22Rv1 (cell line): ENCODE measurements around the gene FLNB.

ENCODE experiments used
- H3K27ac ChIP-seq: fragments of 450-650 bp; 2 replicates; pipeline ENCODE4 v1.5.1; 2017
- ZFX ChIP-seq: fragments of 450-650 bp; IDR thresholded peaks from 2 replicates; pipeline ENCODE4 v1.6.1; 2017; ENCODE audit warnings: antibody characterized with exemption, borderline replicate concordance
- TF ChIP-seq, protein P1 (sequence below): fragments of 450-650 bp; IDR thresholded peaks from 2 replicates; pipeline ENCODE4 v1.5.1; 2017; ENCODE audit warnings: mild to moderate bottlenecking

The FLNB gene

DNA sequence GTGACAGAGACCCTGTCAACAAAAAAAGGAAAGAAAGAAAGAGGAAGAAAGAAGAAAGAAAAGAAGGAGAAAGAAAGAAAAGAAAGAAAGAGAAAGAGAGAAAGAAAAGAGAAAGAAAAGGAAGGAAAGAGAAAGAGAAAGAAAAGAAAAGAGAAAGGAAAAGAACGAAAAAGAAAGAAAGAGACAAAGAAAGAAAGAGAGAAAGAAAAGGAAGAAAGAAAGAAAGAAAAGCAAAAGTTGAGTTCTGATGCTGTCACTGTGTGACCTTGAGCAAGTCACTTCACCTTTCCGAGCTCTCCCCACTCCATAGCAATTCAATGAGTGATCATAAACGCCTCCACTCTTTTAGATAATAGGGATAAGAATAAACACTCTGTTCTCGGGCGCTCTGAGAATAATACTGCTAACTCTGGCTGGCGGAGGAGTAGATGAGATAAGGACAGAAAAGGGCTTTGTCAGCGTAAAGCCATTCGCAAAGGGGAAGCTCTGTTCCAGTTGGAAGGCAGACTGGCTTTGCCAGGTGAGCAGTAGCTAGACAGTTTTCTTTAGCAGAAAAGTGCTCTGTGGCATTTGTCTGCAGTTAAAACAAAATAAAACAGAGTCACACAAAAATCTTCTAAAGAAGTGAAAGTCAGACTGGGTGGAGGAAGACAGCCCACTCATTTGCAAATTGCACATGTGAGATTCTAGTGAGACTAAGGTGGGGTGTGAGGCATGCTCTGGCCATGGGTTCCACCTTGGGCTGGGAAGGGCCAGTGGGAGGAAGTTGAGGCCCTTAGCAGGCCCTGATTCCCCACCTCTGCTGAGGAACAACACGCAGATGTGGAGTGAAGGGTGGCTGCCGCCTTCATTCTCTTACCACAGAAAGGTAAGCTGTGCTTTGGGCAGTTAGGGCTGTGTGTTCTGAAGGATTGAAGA is 9.6 kb upstream of the FLNB start:
- no peak for TF ChIP-seq ZFX
- TF ChIP-seq, protein P1, sequence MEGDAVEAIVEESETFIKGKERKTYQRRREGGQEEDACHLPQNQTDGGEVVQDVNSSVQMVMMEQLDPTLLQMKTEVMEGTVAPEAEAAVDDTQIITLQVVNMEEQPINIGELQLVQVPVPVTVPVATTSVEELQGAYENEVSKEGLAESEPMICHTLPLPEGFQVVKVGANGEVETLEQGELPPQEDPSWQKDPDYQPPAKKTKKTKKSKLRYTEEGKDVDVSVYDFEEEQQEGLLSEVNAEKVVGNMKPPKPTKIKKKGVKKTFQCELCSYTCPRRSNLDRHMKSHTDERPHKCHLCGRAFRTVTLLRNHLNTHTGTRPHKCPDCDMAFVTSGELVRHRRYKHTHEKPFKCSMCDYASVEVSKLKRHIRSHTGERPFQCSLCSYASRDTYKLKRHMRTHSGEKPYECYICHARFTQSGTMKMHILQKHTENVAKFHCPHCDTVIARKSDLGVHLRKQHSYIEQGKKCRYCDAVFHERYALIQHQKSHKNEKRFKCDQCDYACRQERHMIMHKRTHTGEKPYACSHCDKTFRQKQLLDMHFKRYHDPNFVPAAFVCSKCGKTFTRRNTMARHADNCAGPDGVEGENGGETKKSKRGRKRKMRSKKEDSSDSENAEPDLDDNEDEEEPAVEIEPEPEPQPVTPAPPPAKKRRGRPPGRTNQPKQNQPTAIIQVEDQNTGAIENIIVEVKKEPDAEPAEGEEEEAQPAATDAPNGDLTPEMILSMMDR: no peak

DNA sequence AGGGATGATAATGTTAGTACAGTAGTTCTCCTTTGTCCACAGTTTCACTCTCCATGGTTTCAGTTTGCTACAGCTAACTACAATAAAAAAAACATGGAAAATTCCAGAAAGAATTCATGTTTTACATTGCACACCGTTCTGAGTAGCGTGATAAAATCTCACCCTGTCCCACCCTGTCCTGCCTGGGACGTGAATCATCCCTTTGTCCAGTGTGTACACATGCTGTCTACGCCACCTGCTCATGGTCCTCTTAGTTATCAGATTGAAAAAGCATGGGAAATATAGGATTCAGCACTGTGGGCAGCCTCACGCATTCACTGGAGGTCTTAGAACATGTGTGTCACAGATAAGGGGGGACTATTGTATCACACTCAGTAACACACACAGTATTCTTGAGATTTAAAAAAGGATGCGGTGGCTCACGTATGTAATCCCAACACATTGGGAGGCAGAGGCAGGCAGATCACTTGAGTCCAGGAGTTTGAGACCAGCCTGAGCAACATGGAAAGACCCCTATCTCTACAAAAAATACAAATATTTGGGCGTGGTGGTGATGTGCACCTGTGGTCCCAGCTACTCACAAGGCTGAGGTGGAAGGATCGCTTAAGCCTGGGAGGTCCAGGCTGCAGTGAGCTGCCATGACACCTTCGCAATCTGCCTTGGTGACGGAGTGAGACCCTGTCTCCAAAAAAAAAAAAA is 8.7 kb upstream of the FLNB start:
- TF ChIP-seq, protein P1: no peak
- TF ChIP-seq ZFX: no peak

More for the DNA sequence above, 9.6 kb upstream of the FLNB start:
- no peak overlapping the region for H3K27ac ChIP-seq

DNA sequence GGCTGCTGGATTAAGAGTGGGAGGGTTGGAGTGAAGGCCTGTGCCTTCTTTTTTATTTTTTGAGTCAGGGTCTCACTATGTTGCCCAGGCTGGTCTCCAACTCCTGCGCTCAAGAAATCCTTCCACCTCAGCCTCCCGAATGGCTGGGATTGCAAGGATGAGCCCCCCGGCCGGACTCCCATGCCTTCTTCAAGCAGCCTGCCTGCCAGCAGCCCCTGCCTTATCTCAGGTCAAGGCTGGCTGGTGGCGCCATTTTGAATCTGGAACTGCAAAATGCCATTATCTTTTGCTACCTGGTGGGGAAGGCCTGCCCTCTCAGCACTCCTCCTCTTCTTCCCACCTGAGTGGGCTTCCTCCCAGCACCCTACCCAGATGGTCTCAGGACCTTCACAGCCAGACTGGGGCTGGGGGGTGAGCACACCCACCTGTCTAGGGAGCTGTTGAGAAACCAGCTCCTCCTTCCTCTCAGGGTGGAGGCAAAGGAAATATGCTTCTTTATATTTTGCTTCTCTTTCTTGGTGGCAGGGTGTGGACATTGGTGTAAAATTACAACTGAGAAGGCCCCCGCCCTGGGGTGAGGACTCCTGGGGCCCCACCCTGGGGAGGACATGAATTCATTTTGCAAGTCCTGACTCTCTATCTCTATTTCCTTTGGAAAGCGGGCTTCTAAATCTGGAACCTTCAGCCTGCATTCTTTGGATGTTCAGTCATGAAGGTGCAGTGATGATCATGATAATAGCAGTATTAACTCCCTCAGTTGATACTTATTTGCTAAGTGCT is 7.7 kb upstream of the FLNB start:
- TF ChIP-seq, protein P1: no peak
- TF ChIP-seq ZFX: no peak
- no peak overlapping the region for H3K27ac ChIP-seq

More for the DNA sequence above, 8.7 kb upstream of the FLNB start:
- H3K27ac ChIP-seq: no peak overlapping the region

DNA sequence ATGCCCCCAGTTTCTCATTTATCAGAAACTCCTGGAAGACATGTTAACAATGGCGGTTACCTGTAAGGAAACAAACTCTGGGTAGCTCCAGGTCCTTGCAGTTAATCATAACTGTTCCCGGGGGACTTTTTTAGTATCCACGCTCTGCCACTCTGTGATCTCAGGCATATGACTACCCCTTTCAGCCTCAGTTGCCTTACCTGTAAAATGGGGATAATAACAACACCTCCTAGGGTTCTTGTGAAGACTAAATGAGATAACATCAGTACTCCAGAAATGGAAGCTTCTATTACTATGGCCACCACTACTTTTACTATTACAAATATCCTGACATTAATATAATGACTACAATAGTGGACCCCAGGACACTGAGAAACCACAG is 7.1 kb upstream of the FLNB start:
- H3K27ac ChIP-seq: no peak overlapping the region
- TF ChIP-seq, protein P1: no peak
- no peak for TF ChIP-seq ZFX

DNA sequence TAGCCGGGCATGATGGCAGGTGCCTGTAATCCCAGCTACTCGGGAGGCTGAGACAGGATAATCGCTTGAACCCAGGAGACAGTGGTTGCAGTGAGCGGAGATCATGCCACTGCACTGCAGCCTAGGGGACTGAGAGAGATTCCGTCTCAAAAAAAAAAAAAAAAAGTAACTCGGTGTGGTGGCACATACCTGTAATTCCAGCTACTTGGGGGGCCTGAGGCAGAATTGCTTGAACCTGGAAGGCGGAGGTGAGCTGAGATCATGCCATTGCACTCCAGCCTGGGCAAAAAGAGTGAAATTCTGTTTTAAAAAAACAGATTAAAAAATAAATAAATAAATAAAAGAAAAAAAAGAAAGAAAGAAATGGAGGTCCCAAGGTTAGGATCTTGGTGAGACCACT is 6.2 kb upstream of the FLNB start:
- no peak overlapping the region for H3K27ac ChIP-seq
- TF ChIP-seq, protein P1: no peak
- TF ChIP-seq ZFX: no peak

DNA sequence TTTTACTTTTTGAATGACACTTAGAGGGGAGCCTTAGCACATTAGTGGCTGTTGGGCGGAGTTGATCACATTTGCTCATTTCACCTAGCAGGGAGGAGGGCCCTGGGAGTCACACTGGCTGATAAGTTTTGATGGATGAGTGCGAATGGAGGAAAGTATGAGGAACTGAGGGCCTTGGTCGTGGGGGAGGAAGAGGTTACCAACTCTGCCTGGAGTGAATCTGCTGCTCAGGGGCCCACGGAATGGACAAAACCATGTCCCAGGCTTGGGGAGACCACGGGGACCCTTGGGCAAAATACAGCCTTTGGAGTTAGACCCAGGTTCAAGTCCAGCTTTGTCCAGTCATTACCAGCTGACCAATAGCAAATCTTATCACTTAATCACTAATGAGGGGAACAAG is 5.1 kb upstream of the FLNB start:
- no peak for TF ChIP-seq ZFX
- TF ChIP-seq, protein P1: no peak
- H3K27ac ChIP-seq: no peak overlapping the region
